GM19467 (cell line): ENCODE measurements around the gene NCOA1.
A peak's percentile ranks its signal among the peaks of the same experiment; 100 is the strongest.
"Not testable (repeated sequence)": the region's sequence is repeated elsewhere in the genome, so short reads cannot be mapped to it uniquely, and the experiment has no call there.

ENCODE experiments used
- ATAC-seq: cut with Tn5 transposase; IDR thresholded peaks from one replicate; pipeline ENCODE4 v1.9.1; 2021; ENCODE audit warnings: mild to moderate bottlenecking, moderate library complexity; ENCODE audit not compliant: unreplicated experiment

The NCOA1 gene

DNA sequence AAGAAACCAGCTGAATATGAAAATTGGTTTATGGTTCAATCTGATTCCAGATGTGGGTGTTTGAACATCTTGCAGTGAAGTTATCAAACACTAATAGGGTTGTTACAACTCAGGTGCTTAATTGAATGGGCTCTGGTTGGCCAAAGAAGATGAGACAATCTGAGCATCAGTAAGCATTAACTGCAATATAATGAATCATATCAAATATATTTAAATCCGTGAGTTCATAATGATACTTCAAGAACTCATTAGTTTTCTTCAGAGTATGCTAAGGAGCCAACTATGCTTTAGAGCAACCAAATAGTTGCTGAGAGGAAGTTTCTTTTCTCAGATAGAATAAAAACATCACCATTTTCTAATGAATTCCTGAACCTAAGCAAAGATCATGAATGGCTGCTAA lies 79.2 kb downstream of the NCOA1 start:
- ATAC-seq, result no peak

DNA sequence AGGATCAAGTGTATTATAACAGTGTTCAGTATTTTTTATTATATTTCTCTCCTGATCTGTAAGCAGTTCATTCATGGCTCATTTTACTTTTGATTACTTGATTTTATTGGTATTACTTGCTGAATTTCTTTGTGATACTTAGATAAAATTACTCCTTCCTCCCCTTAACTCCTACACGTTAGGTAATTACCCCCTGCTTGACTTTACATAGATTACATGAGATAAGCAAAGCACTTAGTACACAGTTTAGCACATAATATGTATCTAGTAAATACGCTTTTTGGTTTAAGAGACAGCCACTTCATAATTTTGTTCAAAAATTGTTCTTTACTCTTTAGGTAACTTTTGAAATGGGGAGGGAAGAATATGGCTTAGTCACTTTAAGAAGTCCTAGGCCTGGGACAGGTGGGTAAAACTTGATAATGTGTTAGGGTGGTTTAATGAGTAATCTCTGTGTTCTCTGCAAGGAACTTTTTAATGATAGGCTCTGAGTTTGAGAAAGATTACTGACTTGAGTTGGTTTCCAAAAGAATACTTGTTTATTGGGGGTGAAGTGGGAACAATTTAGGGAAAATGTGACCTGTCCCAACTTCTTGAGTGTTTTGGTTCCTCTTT lies 80.9 kb downstream of the NCOA1 start:
- no peak for ATAC-seq

- ATAC-seq, result no peak
These were observed 85.1 kb downstream of the NCOA1 start for GRCh38 chr2:24576146-24576545.

DNA sequence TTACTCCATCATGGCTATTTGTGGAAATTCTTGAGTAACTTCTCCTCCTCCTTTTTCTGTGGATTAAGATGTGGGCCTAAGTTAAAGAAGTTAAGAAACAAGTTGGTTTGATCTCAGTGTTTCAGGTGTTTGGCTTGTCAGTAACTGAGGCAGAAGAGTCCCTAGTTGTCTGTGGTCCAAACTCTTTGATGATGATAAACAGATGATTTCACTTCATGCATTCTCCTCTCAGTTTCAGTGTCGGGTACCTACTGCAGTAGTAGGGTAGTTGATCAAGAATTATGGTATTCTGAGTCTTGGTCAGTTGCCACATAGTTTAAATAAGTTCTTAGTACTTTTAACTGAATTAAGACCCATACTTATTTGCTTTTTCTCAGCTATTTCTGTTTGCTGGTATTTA lies 85.6 kb downstream of the NCOA1 start:
- peak; percentile 34 for ATAC-seq

- peak; percentile 60 for ATAC-seq
These were observed 86.4 kb downstream of the NCOA1 start for GRCh38 chr2:24577481-24577880.

- ATAC-seq, result no peak
These were observed 88.2 kb downstream of the NCOA1 start for GRCh38 chr2:24579053-24579803.

DNA sequence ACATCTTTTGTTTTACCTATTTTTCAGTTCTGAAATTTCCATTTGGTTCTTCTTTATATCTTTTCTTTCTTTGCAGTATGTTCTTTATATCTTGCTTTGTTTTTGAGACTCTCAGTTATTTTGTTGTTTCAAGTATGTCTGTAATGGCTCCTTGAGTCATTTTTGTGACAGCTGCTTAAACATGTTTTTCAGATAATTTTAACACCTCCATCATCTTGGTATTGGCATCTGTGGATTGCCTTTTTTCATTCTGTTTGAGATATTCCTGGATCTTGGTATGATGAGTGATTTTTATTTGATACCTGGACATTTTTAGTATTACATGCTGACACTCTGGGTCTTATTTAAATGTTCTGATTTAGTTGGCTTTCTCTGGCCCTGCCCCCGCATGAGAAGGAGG lies 89.5 kb downstream of the NCOA1 start:
- no peak for ATAC-seq

GRCh38 chr2:24581971-24582370 lies 90.9 kb downstream of the NCOA1 start:
- ATAC-seq, result not testable (repeated sequence)

GRCh38 chr2:24586955-24587354 lies 95.9 kb downstream of the NCOA1 start:
- ATAC-seq, result no peak

DNA sequence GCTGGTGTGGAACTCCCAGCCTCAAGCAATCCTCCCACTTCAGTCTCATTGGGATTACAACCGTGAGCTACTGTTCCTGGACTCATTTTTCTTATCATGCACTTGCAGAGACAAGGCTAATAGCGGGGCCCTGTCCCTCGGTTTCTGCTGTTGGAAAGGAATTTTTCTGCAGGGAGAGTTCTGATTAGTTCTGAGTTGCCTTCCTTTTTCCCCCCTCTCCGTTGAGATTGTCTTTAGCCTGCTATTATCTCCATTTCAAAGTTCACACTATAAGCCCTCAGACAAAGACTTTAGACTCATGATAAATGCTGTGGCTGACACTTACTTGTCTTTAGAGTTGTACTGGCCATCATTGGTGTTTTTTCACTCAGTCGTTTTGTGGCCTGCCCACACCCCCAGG lies 97.2 kb downstream of the NCOA1 start:
- ATAC-seq, result no peak

DNA sequence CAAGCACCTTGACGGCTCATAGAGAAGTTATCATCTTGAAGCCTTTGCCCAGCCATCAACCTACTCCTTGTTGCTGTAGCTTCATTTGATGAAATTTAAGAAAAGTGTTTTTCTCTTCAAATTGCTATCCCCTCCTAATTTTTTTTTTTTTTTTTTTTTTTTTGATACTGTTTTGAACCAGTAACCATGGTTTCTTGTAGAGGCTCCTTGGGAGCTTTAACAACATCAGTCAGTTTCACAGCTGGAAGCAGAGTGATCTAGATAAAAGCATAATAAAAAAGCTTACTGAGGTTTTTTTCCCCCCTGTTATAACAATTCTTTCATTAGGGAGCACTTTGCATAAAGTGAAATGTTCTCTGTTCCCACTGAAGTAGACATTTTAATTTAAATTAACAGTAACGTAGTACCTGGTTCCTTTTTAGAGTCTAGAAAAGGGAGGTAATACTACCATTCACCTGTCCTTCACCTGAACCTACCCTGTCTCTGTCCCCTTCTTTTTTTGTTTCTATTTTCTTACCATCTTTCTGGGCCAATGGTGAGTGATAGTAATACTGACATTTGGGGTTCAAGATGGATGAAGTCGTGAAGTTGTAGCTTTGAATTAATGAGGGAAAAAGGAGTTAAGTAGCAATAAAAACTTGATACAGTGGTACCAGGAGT lies 101.5 kb downstream of the NCOA1 start:
- ATAC-seq, result no peak

DNA sequence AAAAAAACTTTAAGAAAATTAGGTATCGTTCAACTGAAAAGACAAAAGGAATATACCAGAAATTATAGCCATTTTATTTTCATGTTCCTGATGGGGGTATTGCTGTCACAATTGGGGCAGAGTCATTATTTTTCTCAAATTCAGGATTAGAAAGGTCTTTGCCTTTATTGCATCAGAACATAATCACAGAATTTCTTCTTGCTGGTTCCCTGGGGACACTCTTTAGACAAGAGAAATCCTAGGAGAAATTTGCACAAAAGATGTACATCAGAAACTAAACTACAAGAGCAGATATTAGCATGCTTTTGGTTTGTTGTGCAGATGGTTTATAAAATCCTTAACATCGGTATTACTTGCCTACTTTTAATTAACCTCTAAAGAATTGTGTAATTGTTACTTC lies 103.2 kb downstream of the NCOA1 start:
- ATAC-seq, result no peak

GRCh38 chr2:24597181-24597870 lies 106.3 kb downstream of the NCOA1 start:
- no peak for ATAC-seq

GRCh38 chr2:24600140-24600539 lies 109.1 kb downstream of the NCOA1 start:
- not testable (repeated sequence) for ATAC-seq

- no peak for ATAC-seq
These were observed 120.6 kb downstream of the NCOA1 start for GRCh38 chr2:24611631-24612030.

DNA sequence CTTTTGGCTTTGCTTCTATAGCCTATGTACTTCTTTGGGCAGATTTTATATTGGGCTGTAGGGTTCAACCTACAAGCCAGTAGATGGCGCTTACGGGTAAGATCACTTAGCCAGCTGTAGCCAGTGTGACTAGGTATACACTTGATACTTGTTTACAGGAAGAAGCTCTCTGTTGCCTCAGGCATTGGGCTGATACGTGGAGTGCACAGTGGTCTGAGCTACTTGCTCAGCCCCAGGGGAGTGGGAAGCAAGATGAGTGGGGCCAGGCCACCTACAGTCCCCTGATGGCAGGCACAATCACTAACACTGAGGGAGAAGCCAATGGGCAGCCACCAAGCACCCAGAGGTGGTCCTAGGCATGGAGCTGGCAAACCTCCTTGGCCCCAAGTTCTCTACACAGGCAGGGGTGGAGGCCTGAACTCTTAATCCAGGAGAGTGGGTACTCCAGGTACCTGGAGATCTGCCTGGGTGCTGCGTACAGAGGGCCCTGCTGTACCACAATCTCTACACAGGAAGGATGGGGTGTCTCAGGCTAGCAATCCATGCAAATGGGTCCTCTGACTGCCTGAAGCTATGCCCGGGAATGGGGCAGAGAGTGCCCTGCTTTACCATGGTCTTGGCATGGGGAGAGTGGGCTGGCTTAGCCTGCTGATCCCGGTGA lies 122.2 kb downstream of the NCOA1 start:
- no peak for ATAC-seq

DNA sequence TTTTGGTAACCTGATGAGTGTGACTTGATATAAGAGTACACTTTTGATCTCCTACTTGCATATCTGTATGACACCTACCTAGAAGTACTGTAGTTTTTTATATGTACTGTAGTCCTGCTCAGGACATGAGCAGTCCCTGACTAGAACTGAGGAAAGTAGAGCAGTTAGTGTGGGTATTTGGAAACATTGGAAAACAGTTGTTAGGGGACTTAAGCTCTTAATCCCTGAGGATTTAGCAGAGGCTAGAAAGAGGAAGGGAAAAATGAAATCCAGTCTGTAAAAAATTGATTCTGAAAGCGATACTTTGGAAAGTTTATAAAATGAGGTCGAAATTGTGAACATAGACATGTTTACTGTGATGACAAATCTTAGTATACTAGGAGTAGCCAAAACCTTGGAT lies 125.6 kb downstream of the NCOA1 start:
- no peak for ATAC-seq

GRCh38 chr2:24617424-24617823 lies 126.4 kb downstream of the NCOA1 start:
- ATAC-seq, result no peak

DNA sequence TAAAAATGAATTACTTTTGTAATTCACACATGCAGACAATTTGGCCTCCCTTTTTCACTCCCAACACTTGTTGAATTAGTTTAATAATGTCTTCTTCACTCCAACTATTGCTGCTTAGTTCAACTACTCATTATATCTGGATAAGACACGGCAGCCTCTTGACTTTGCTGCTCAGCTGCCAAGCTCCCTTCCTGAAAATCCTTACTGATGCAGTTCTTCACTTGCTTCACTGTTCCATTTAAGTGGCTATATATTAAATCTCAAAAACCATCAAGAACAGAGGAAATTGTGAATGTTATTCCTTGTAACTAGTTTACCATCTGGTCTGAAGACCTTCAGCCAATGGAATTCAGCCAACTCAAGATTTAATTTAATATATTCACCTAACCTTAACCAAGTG lies 127.1 kb downstream of the NCOA1 start:
- no peak for ATAC-seq

DNA sequence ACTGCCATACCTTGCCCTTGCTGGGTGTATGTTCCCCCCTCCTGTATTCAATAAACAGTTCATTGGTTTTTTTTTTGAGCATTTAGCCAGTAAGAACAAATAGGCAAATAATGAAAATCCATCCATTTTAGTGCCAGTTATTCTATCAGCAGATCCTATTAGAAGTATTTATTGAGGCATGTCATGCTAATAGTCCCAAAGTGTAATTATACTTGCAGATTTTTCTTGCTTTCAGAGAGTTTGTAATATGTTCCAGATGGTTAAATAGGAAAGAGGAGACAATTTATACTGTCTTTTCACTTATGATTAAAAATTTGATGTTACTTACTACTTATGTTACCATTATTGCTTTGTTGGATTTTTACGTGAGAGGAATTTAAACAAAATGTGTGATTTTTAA lies 127.6 kb downstream of the NCOA1 start:
- ATAC-seq, result no peak

- no peak for ATAC-seq
These were observed 129.9 kb downstream of the NCOA1 start for GRCh38 chr2:24620936-24621335.
